HG03378 (cell line): ENCODE results near the gene PDE11A.
A peak's percentile ranks its signal among the peaks of the same experiment; 100 is the strongest.

ENCODE experiments used
- ATAC-seq: cut with Tn5 transposase; IDR thresholded peaks from one replicate; pipeline ENCODE4 v1.9.1; 2021; ENCODE audit warnings: mild to moderate bottlenecking, moderate library complexity; ENCODE audit not compliant: unreplicated experiment

Gene PDE11A

GRCh38 chr2:177639262-177639914 is 433.2 kb downstream of the PDE11A start:
- no peak for ATAC-seq

- no peak for ATAC-seq
Observed at GRCh38 chr2:177638507-177638906, 434.1 kb downstream of the PDE11A start.

GRCh38 chr2:177636672-177637071 is 435.9 kb downstream of the PDE11A start:
- no peak for ATAC-seq

- no peak for ATAC-seq
Observed at GRCh38 chr2:177635696-177636095, 436.9 kb downstream of the PDE11A start.

GRCh38 chr2:177633910-177634294 is 438.7 kb downstream of the PDE11A start:
- ATAC-seq: no peak

GRCh38 chr2:177633111-177633510 is 439.5 kb downstream of the PDE11A start:
- no peak for ATAC-seq

GRCh38 chr2:177631680-177632079 is 440.9 kb downstream of the PDE11A start:
- ATAC-seq: no peak

GRCh38 chr2:177629357-177630024 is 443.1 kb downstream of the PDE11A start:
- no peak for ATAC-seq

- no peak for ATAC-seq
Observed at GRCh38 chr2:177628831-177629230, 443.7 kb downstream of the PDE11A start.

GRCh38 chr2:177625744-177626650 is 446.6 kb downstream of the PDE11A start:
- no peak for ATAC-seq

- no peak for ATAC-seq
Observed at GRCh38 chr2:177622521-177622920, 450.1 kb downstream of the PDE11A start.

- no peak for ATAC-seq
Observed at GRCh38 chr2:177619986-177620385, 452.6 kb downstream of the PDE11A start.

- ATAC-seq: no peak
Observed at GRCh38 chr2:177619461-177619860, 453.1 kb downstream of the PDE11A start.

GRCh38 chr2:177618255-177619253 is 454.0 kb downstream of the PDE11A start:
- ATAC-seq: peak; percentile 93

GRCh38 chr2:177617849-177618248 is 454.7 kb downstream of the PDE11A start:
- ATAC-seq: no peak

- no peak for ATAC-seq
Observed at GRCh38 chr2:177616731-177617130, 455.8 kb downstream of the PDE11A start.

- ATAC-seq: no peak
Observed at GRCh38 chr2:177616066-177616465, 456.5 kb downstream of the PDE11A start.

GRCh38 chr2:177612659-177613058 is 459.9 kb downstream of the PDE11A start:
- ATAC-seq: no peak

- no peak for ATAC-seq
Observed at GRCh38 chr2:177611310-177611886, 461.2 kb downstream of the PDE11A start.

- no peak for ATAC-seq
Observed at GRCh38 chr2:177610813-177611212, 461.8 kb downstream of the PDE11A start.
